ENCODE results near the gene ANO9.
A peak's percentile ranks its signal among the peaks of the same experiment; 100 is the strongest.
"Not testable (repeated sequence)": the region's sequence is repeated elsewhere in the genome, so short reads cannot be mapped to it uniquely, and the experiment has no call there.

The ANO9 gene

GRCh38 chr11:469684-470560 is 28.1 kb upstream of the ANO9 start:
- peak; percentile 58 for DNase-seq (ENCODE audit: low read depth)

- not testable (repeated sequence) for DNase-seq (ENCODE audit: low read depth)
Measured at GRCh38 chr11:469026-469683, 27.3 kb upstream of the ANO9 start.

- DNase-seq (ENCODE audit: low read depth): no peak
Measured at GRCh38 chr11:468493-468892, 26.7 kb upstream of the ANO9 start.

- DNase-seq (ENCODE audit: low read depth): no peak
Measured at GRCh38 chr11:468036-468435, 26.2 kb upstream of the ANO9 start.

- no peak for DNase-seq (ENCODE audit: low read depth)
Measured at GRCh38 chr11:465896-466530, 24.2 kb upstream of the ANO9 start.

- no peak for DNase-seq (ENCODE audit: low read depth)
Measured at GRCh38 chr11:464316-464715, 22.5 kb upstream of the ANO9 start.

- DNase-seq (ENCODE audit: low read depth): no peak
Measured at GRCh38 chr11:462107-462890, 20.5 kb upstream of the ANO9 start.

- no peak for DNase-seq (ENCODE audit: low read depth)
Measured at GRCh38 chr11:461626-462025, 19.8 kb upstream of the ANO9 start.

GRCh38 chr11:460331-461199 is 18.8 kb upstream of the ANO9 start:
- DNase-seq (ENCODE audit: low read depth): no peak

- DNase-seq (ENCODE audit: low read depth): no peak
Measured at GRCh38 chr11:459511-460220, 17.9 kb upstream of the ANO9 start.

- no peak for DNase-seq (ENCODE audit: low read depth)
Measured at GRCh38 chr11:457111-457760, 15.4 kb upstream of the ANO9 start.

GRCh38 chr11:456533-456932 is 14.7 kb upstream of the ANO9 start:
- DNase-seq (ENCODE audit: low read depth): no peak

GRCh38 chr11:455566-456147 is 13.8 kb upstream of the ANO9 start:
- DNase-seq (ENCODE audit: low read depth): no peak

- no peak for DNase-seq (ENCODE audit: low read depth)
Measured at GRCh38 chr11:454801-455565, 13.2 kb upstream of the ANO9 start.

GRCh38 chr11:454043-454442 is 12.2 kb upstream of the ANO9 start:
- no peak for DNase-seq (ENCODE audit: low read depth)

- no peak for DNase-seq (ENCODE audit: low read depth)
Measured at GRCh38 chr11:453564-453963, 11.8 kb upstream of the ANO9 start.

GRCh38 chr11:452916-453527 is 11.2 kb upstream of the ANO9 start:
- DNase-seq (ENCODE audit: low read depth): no peak

GRCh38 chr11:452203-452744 is 10.5 kb upstream of the ANO9 start:
- DNase-seq (ENCODE audit: low read depth): no peak
